ENCODE data around the gene GTPBP6.

Gene GTPBP6

DNA sequence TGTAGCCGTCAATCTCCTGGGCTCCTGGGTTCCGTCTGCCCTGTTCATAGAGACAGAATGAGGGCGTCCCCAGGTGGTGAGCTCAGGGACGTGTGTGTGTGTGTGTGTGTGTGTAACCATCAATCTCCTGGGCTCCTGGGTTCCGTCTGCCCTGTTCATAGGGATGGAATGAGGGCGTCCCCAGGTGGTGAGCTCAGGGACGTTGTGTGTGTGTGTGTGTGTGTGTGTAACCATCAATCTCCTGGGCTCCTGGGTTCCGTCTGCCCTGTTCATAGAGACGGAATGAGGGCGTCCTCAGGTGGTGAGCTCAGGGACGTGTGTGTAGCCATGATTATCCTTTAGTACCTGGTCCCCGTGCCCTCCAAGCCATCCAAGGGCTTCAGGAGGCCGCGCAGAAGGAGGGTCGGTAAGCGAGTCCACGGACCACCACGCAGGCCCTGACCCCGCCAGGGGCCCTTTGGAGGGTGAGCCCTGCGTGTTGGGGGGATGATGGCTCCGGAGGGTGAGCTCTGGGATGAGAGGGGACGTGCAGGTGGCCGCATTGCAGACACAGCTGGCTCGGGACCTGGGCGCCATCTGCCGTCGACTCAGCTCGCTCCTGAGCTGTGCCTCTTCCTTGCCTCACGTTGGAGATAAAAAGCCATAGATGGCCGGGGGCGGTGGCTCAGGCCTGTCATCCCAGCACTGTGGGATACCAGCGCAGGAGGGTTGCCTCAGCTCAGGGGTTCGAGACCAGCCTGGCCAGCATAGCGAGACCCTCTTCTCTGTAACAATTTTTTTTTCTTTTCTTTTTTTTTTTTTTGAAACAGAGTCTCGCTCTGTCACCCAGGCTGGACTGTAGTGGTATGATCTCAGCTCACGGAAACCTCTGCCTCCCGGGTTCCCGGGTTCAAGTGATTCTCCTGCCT is 5.4 kb upstream of the GTPBP6 start:
- H3K4me3 ChIP-seq (ENCODE audit: low read length), result no peak overlapping the region
- peak; percentile 68 for DNase-seq (ENCODE audit: low read depth, low spot score)

DNA sequence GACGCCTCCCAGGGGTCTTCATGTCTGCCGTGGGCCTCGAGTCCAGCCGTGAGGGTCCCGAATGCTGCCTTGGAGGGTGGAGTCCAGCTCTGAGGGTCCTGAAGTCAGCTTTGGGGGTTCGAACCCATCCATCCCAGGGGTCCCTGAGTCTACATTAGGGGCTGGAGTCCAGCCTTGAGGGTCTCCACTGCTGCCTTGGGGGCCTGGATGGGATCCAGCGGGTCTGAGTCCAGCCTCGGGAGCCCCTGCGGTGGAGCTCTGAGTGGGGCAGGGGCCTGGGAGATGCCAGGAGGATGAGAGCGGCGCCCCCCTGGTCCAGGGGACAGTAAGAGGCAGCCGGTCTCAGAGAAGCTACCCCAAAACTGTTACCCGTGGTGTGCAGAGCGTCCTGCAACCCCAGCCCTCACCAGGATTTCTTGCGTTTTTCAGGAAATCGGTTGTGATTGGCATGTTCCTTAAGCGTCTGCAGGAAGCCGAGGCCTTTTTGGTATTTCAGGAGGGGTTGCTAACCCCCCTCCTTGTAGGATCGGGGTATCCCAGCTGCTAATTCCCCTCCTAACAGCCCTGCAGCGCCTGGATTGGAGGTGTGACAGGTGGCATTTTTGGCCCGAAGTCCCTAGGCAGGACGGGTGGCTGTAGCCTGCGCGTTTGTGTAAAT is 1.7 kb upstream of the GTPBP6 start:
- DNase-seq (ENCODE audit: low read depth, low spot score), result no peak
- H3K4me3 ChIP-seq (ENCODE audit: low read length), result peak overlapping the region; percentile 72

DNA sequence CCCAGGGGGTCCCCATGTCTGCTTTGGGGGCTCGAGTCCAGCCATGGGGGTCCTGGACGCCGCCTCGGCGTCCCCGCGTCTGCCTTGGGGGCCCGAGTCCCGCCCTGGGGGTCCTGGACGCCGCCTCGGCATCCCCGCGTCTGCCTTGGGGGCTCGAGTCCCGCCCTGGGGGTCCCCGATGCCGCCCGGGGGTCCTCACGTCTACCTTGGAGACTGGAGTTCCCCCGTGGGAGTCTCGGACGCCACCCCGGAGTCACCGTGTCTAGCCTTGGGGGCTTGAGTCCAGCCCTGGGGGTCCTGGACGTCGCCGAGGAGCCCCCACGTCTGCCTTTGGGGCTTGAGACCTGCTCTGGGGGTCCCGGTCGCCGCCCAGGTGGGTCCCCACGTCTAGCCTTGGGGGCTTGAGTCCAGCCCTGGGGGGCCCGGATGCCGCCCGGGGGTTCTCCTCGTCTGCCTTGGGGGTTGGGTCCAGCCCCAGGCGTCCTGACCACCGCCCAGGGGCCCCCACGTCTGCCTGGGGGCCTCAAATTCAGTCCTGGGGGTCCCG is 1.1 kb upstream of the GTPBP6 start:
- H3K4me3 ChIP-seq (ENCODE audit: low read length), result peak overlapping the region; percentile 72
- DNase-seq (ENCODE audit: low read depth, low spot score), result no peak

DNA sequence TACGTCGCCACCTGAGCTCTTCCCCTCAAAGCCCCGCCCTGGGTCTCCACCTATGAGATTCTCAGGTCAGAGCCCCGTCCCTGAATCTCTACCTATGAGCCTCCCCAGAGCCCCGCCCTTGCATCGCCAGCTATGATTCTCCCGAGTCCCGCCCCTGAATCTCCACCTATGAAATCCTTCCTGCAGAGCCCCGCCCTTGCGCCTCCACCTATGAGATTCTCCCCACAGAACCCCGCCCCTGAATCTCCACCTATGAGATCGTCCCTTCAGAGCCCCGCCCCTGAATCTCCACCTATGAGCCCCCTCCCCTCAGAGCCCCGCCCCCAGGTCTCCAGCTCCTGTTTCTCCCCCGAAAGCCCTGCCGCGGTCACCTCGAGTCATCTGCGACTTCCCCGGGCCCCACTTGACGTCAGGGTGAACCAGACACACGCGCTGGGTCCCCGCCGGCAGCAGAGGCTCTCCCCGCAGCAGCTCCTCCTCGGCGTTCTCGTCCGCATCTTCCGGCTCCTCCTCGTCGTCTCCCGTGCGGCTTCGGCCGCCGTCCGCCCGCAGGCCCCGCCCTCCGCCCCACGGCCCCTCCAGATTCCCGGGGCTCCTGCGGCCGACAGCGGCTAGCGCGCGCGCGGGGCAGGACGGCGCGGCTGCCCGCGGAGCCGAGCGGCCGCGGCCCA is 393 bp downstream of the GTPBP6 start:
- DNase-seq (ENCODE audit: low read depth, low spot score), result peak; percentile 97
- peak overlapping the region; percentile 68 for H3K4me3 ChIP-seq (ENCODE audit: low read length)

DNA sequence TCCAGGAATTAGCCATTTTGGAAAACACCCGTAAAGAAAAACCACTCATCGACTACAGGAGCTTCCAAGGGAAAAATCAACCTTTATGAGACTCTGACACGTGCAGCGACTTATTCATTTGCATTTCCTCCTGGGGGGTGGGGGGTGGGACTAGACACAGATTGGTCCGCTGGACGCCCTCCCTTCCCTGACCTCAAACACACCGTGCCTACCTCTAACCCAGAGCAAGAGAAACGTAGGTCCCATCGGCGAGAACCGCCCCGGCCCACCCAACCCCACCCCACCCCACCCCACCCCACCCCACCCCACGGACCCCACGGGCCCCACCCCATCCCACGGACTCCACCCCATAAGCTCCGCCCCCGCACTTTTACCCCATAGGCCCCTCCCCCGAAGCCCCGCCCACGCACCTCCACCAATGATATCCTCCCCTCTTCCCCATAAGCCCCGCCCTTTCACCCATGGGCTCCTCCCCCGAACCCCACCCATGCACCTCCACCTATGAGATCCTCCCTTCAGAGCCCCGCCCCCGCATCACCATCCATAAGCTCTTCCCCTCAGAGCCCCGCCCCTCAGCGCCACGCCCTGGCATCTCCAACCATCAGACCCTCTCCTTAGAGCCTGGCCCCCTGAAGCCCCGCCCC is 1.1 kb downstream of the GTPBP6 start:
- DNase-seq (ENCODE audit: low read depth, low spot score), result no peak
- H3K4me3 ChIP-seq (ENCODE audit: low read length), result peak overlapping the region; percentile 68

DNA sequence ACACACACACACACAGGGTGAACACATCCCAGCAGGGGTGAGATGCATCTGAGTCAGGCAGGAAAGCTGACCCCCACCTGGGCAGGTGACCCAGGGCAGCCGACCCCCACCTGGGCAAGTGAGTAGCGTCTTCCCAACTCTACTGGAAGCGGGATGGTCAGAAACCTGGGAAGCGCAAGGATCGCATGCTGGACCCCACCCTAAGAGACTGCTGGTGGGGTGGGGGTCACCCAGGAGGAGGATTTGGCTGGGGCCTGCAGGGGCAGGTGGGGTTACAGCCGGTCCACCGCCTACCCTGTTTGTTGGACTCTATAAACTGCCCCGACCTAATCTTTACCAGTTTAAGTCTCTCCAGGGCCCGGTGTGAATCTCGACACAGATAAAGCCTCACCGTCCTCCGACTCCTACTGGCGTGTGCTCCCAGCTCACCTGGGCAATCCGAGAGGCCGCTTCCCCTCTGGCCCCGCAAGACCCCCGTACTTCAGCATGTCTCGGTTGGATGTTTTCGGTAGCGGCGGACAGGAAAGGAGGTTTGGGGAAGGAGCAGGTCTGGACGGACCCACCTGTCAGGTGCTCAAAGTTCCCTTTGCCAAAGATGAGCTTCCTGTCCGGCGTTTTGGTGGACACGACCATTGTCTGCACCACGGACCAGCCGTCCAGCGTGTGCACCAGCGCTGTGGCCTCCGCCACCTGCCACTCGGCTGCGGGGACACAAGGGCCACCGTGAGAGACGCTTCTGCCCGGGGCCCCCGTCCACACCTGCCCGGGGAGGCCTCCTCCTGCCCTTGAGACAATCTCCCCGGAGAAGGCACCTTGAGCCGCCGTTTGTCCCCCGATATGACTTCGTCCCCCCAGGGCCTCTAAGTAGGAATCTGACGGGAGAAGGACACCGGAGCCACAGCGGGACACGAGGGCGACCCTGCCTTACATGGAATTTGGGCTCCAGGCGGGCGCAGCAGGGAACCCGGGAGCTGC is 2.0 kb downstream of the GTPBP6 start:
- H3K4me3 ChIP-seq (ENCODE audit: low read length), result no peak overlapping the region
- DNase-seq (ENCODE audit: low read depth, low spot score), result no peak

DNA sequence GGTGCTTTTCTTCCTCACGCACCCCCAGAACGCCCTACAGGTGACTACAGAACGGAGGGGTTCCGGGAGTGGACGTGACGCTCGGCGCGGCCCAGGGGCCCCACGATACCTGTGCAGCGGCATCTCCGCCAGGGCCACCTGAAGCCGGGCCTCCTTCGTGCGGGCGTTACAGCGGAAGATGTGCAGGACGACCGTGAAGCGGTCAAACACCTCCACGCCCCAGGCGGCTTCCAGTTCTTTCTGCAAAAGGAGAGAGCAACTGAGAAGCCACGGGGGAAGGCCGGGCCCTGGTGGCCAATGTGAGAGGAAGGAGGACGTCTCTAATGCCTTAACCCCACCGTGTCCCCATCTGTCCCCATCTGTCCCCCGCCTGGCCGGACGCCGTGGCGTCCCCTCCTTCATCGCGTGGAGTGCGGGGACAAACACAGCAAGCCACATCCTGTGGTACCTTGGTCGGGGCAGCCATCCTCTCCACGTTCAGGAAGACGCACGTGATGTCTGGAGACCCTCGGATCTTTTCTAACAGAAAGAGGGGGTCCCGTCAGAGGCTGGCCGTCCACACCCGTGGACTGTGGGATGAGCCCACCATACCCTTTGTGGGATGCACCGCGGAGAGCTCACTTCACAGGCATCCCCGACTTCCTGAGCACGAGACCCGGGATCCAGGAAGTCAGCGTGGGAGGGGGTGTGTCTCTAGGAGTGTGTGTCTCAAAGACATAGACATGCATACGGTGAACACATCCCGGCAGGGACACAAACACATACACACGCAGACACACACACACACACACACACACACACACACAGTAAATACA is 3.6 kb downstream of the GTPBP6 start:
- H3K4me3 ChIP-seq (ENCODE audit: low read length), result no peak overlapping the region
- no peak for DNase-seq (ENCODE audit: low read depth, low spot score)

DNA sequence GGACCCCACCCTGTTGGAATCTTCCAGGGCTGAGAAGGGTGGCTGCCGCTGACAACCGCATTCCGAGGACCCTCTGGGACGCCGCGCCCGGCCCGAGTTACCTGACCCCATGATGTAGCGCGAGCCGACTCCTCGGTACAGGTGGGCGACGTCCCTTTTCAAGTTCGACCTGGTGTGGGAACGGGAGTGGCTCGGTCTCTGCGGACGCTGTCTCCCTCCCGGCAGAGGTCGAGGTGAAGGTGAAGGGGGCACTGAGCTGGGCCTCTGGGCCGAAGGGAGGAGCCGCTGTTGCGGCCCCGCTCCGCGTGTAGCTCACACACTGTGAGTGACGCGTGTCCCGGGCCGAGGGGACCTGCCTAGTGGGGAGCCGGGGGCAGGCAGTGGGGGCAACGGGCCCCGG is 4.5 kb downstream of the GTPBP6 start:
- H3K4me3 ChIP-seq (ENCODE audit: low read length), result no peak overlapping the region
- DNase-seq (ENCODE audit: low read depth, low spot score), result no peak

DNA sequence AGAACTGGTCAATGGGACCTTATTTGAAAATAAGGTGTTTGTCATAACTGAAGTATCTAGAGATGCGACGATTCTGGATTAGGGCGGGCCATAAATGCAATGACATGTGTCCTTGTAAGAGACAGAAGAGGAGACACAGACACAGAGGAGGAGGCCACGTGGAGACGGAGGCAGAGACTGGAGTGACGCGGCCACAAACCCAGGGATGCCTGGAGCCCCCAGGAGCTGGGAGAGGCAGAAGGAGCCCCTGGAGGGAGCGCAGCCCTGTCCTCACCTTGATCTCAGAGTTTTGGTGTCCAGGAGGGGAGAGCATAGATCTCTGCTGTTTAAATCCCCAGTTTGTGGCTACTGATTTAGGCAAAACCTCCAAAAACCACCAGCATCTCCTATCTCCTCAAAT is 5.0 kb downstream of the GTPBP6 start:
- H3K4me3 ChIP-seq (ENCODE audit: low read length), result no peak overlapping the region
- no peak for DNase-seq (ENCODE audit: low read depth, low spot score)

DNA sequence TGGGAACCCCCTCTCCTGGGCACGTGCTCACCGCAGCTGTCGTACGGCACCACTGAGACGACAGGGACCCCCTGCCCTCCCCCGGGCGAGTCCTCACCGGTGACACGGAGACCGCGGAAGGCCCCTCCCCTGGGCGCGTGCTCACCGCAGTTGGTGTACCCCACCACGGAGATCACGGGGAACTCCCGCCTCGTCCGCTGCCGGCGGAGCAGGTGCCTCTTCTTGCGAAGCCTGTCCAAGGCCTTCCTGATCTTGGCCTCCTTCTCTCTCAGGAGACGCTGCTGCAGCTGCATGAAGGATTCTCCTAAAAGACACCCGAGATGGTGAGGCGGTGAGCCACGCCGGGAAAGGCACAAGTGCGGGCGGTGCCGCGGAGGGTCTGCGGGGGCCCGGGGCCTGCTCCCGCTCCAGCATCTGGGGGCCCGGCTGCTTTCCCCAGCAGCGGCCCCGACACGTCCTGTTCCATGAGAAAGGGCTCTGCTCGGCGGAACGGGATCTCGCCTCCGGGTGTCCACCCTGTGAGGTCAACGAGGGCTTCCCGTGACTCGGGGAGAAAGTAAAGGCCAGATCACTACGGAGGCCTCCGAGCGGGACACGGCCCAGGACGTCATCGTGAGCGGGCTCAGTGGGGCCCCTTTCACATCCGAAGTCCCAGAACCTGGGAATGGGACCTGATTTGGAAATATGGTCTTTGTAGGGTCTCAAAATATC is 5.8 kb downstream of the GTPBP6 start:
- no peak overlapping the region for H3K4me3 ChIP-seq (ENCODE audit: low read length)
- no peak for DNase-seq (ENCODE audit: low read depth, low spot score)

DNA sequence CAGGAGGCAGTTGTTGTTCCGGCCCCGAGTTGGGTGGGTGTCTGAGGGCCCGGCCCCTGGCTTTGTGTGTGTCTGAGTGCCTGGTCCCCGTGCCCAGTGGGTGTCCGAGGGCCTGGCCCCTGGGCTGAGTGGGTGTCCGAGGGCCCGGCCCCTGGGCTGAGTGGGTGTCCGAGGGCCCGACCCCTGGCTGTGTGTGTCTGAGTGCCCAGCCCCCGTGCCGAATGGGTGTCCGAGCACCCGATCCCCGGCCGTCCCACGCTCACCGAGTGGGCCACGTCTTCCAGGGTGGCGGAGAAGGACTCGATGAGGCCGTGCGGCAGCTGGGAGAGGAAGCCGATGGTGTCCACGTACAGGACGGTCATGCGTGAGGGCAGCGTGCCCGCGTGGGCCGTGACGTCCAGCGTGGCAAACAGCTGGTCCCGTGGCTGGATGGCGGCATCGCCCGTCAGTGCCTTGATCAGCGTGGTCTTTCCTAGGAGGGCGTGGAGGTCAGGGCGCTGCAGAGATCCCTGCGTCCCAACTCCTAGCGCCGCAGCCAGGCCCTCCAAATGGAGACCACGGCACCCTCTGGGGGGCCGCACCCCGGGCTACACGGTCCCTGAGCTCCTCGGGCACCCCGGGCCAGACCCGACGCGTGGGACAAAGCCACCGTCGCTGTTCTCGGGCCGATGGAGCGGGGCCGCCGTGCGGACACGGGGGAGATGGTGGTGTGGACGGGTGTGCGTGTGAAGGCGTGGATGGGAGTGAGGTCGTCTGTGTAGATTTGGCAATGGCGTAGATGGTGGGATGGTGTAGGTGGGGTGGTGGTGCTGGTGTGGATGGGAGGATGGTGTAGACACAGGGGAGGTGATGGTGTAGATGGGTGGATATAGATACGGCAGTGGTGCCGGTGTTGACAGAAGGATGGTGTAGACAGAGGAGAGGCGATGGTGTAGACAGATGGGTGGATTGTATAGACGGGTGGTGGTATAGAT is 7.2 kb downstream of the GTPBP6 start:
- H3K4me3 ChIP-seq (ENCODE audit: low read length), result no peak overlapping the region

DNA sequence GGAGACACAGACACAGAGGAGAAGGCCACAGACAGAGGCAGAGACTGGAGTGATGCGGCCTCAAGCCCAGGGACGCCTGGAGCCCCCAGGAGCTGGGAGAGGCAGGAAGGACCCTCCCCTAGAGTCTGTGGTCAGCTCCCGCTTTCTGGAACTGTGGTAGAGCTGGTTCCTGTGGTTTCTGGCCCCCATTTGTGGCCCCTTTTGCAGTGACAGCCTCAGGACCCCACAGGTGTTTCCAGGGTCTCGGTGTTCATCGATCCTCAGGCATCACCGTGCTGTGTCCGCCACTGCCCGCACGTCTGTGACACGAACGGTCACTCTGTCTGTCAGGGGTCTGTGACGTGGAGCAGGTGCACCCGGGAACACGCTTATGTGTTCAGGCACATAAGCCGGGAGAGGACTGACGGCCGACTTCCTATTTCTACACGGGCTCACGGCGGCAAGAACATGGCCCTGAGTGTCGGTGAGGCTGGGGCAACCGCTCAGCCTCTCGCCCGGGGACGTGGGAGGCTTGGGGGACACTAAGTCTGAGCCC is 7.9 kb downstream of the GTPBP6 start:
- H3K4me3 ChIP-seq (ENCODE audit: low read length), result no peak overlapping the region
- DNase-seq (ENCODE audit: low read depth, low spot score), result no peak

More for the DNA sequence above, 7.2 kb downstream of the GTPBP6 start:
- no peak for DNase-seq (ENCODE audit: low read depth, low spot score)

DNA sequence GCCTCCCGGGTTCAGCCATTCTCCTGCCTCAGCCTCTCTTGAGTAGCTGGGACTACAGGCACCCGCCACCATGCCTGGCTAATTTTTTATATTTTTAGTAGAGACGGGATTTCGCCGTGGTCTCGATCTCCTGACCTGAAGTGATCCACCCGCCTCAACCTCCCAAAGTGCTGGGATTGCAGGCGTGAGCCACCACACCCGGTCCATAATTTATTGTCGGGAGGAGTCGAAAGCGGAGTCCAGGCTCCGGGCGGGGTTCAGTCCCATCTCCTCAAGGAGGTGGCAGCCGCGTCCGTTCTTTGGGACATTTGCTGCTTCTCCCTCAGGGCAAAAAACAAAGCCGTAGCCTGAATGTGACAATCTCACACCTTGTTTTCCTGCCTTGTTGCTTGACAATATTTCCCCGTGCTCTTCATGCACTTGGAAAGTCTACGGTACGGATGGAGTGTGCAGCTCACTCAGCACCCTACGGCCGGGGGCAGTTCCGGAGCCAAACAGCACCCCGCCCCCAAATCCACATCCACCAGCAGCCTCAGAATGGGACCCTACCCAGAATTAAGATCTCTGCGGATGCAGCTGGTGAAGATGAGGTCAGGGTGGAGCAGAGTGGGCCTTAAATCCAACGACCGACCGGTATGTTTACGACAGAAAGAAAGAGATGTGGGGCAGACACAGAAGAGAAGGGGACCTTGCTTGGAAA is 9.6 kb downstream of the GTPBP6 start:
- no peak for DNase-seq (ENCODE audit: low read depth, low spot score)

DNA sequence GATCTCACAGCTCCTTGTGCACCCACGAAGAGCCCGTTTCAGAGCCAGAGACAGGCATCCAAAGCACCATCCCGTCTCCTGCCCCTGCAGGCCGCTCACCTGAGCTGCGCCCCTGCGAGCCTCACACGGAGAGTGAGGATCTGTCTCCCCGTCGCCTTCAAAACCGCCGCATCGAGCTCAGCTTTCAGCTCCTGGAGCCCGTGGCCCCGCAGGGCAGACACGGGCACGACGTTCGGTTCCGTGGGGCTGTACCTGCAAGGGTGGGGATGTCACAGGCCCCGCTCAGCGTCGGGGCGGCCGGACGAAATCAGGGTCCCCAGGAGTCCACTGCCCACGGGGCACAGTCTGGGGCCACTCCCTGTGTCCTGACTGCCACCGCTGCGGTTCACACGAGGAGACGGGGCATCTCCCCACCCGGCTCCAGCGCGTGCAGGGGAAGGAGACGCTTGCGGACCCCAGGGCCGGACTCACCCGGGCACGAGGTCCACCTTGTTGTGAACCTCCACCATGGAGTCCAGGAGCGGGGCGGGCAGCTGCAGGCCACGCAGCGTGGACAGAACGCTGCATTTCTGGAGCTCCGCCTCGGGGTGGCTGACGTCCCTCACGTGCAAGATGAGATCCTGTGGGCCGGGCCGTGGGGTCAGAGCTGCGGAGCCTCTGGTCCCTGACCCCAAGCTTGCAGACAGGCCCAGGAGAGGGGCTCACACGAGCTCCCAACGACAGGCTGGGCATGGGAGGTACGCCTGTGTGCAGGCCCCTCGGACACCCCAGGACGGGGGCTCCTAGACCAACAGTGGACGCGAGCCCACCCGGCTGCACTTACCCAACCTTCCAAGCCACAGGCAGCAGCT is 11.1 kb downstream of the GTPBP6 start:
- no peak overlapping the region for H3K4me3 ChIP-seq (ENCODE audit: low read length)
- no peak for DNase-seq (ENCODE audit: low read depth, low spot score)

More for the DNA sequence above, 9.6 kb downstream of the GTPBP6 start:
- no peak overlapping the region for H3K4me3 ChIP-seq (ENCODE audit: low read length)
